B cell (primary cell): ENCODE results near the gene FAM180B. TPM values are rescaled to one million over a fixed set of nuclear protein-coding genes. Genes with fewer than 3 reads are reported as not detected.

Experiments used
- ATAC-seq: fragments of 200-7000 bp; cut with Tn5 transposase; one replicate; pipeline ENCODE4 v1.10.0; 2021; ENCODE audit warnings: low read depth, mild to moderate bottlenecking, moderate number of reproducible peaks, moderate library complexity
- CTCF ChIA-PET: fragments of 350-600 bp; sonication (Branson Sonifier 250); formaldehyde crosslinking; loops from one replicate; lab custom pipeline; 2021; ENCODE audit warnings: antibody characterized with exemption, inconsistent platforms; lab: Charles Lee
- POLR2A ChIA-PET: fragments of 350-600 bp; sonication (Branson Sonifier 250); formaldehyde crosslinking; loops from one replicate; lab custom pipeline; 2021; ENCODE audit warnings: antibody characterized with exemption; lab: Charles Lee
- DNase-seq: peaks from one replicate; pipeline ENCODE4 v3.0.0; 2013
- H2AFZ ChIP-seq: 2 replicates; pipeline ENCODE4 v1.6.1; 2012; ENCODE audit warnings: mild to moderate bottlenecking, low read depth, low read length; ENCODE audit not compliant: insufficient read depth, poor library complexity, severe bottlenecking
- H3K27ac ChIP-seq, 2 donors: 1 replicate in 1 of 2; 2 replicates in 1 of 2; pipeline ENCODE4 v1.5.1; 2012 to 2013; ENCODE audit warnings: low read length in 2 of 2, mild to moderate bottlenecking in 2 of 2, moderate library complexity in 1 of 2
- H3K27me3 ChIP-seq, 4 experiments: fragments of 200-600 bp in 1 of 4; sonication (generic) in 1 of 4; replicated peaks in 1 of 4; 1 replicate in 2 of 4; 2 replicates in 2 of 4; pipeline versions ENCODE4 v1.6.1 to v1.7.0; 2013 to 2016; ENCODE audit warnings: low read length in 3 of 4, mild to moderate bottlenecking in 2 of 4, mixed read lengths in 1 of 4, moderate library complexity in 1 of 4; ENCODE audit not compliant: insufficient read depth in 4 of 4, control insufficient read depth in 3 of 4; ENCODE audit errors: control extremely low read depth in 1 of 4
- H3K36me3 ChIP-seq, 2 experiments: replicated peaks in 1 of 2; 1 replicate in 1 of 2; 2 replicates in 1 of 2; pipeline versions ENCODE4 v1.6.1 to v1.7.1; 2013; ENCODE audit warnings: low read length in 1 of 2; ENCODE audit not compliant: insufficient read depth in 2 of 2, control insufficient read depth in 1 of 2; ENCODE audit errors: control extremely low read depth in 1 of 2, extremely low read depth in 1 of 2
- H3K4me1 ChIP-seq, 2 donors: fragments of 200-600 bp in 1 of 2; sonication (generic) in 1 of 2; 1 replicate in 1 of 2; 2 replicates in 1 of 2; pipeline versions ENCODE4 v1.5.1 to v1.6.1; 2013 to 2017; ENCODE audit warnings: low read length in 2 of 2; ENCODE audit not compliant: control insufficient read depth in 2 of 2, insufficient read depth in 2 of 2
- H3K4me2 ChIP-seq: replicated peaks from 2 replicates; pipeline ENCODE3; 2012; ENCODE audit warnings: mild to moderate bottlenecking, low read depth, low read length; ENCODE audit not compliant: poor library complexity, severe bottlenecking
- H3K4me3 ChIP-seq, 5 experiments: fragments of 200-600 bp in 1 of 5; sonication (generic) in 1 of 5; 1 replicate in 3 of 5; 2 replicates in 2 of 5; pipeline versions ENCODE4 v1.5.1 to v1.7.0; 2011 to 2016; ENCODE audit warnings: low read length in 4 of 5, mild to moderate bottlenecking in 4 of 5, low read depth in 2 of 5, control low read depth in 1 of 5, moderate library complexity in 1 of 5; ENCODE audit not compliant: insufficient read depth in 1 of 5; ENCODE audit errors: control extremely low read depth in 1 of 5, extremely low read depth in 1 of 5
- H3K79me2 ChIP-seq: fragments of 200-600 bp; sonication (generic); one replicate; pipeline ENCODE4 v1.6.0; 2016; ENCODE audit warnings: low read length; ENCODE audit not compliant: control insufficient read depth, insufficient read depth
- H3K9ac ChIP-seq: fragments of 200-600 bp; sonication (generic); 2 replicates; pipeline ENCODE4 v1.6.1; 2017; ENCODE audit warnings: mild to moderate bottlenecking, low read length, moderate library complexity
- H3K9me3 ChIP-seq, 3 donors: one replicate each; pipeline versions ENCODE4 v1.6.1 to v1.7.1; 2013; ENCODE audit warnings: low read length in 2 of 3; ENCODE audit not compliant: control insufficient read depth in 2 of 3, insufficient read depth in 1 of 3; ENCODE audit errors: control extremely low read depth in 1 of 3
- H4K20me1 ChIP-seq: 2 replicates; pipeline ENCODE4 v1.6.0; 2012; ENCODE audit warnings: mild to moderate bottlenecking, low read length; ENCODE audit not compliant: insufficient read depth, control insufficient read depth, poor library complexity, severe bottlenecking
- H3K27ac Mint-ChIP-seq: one replicate; pipeline ENCODE4 v1.8.0; 2021; ENCODE audit warnings: mixed read lengths
- H3K27me3 Mint-ChIP-seq: one replicate; pipeline ENCODE4 v1.8.0; 2021; ENCODE audit warnings: mixed read lengths
- H3K4me1 Mint-ChIP-seq: one replicate; pipeline ENCODE4 v1.8.0; 2021; ENCODE audit warnings: mixed read lengths
- H3K4me3 Mint-ChIP-seq: one replicate; pipeline ENCODE4 v1.8.0; 2021; ENCODE audit warnings: mixed read lengths
- H3K9me3 Mint-ChIP-seq: one replicate; pipeline ENCODE4 v1.8.0; 2022; ENCODE audit warnings: mixed read lengths; ENCODE audit not compliant: insufficient read depth
- EZH2 ChIP-seq: IDR thresholded peaks from 2 replicates; pipeline ENCODE4 v1.6.1; 2012; ENCODE audit warnings: borderline replicate concordance, low read depth, mild to moderate bottlenecking, moderate library complexity, low read length; ENCODE audit not compliant: insufficient read depth, poor library complexity, severe bottlenecking
- WGBS: methylation state at CpG from one replicate; pipeline ENCODE4 v1.1.5; 2013; ENCODE audit warnings: missing lambda C conversion rate; ENCODE audit not compliant: insufficient coverage; 5-methylcytosine and 5-hydroxymethylcytosine counted together
- intact Hi-C: fragments of 100-400 bp; cut with micrococcal nuclease; formaldehyde crosslinking; loops from one replicate; pipeline ENCODE4 v1.10.0; 2022
- polyA minus RNA-seq: library from RNA; depleted of rRNA, polyadenylated mRNA; stranded (reverse); fragments of >200 nt; gene quantifications from 2 replicates; pipeline ENCODE4 v1.2.3, GENCODE V29; 2012
- polyA plus RNA-seq: library from polyadenylated mRNA; depleted of rRNA; stranded (reverse); fragments of >200 nt; gene quantifications from 2 replicates; pipeline ENCODE4 v1.2.3, GENCODE V29; 2012
- total RNA-seq, 2 donors: library from RNA; stranded (reverse); fragments of 120-200 nt in 1 of 2; gene quantifications; 1 replicate in 1 of 2; 2 replicates in 1 of 2; pipeline versions ENCODE4 v1.2.3 to v1.2.4, GENCODE V29; 2013 to 2022
- TF ChIP-seq, protein P1 (sequence below): fragments of 200-600 bp; IDR thresholded peaks from one replicate; pipeline ENCODE4 v1.8.0; 2022; ENCODE audit warnings: antibody characterized with exemption, mild to moderate bottlenecking

The FAM180B gene, protein sequence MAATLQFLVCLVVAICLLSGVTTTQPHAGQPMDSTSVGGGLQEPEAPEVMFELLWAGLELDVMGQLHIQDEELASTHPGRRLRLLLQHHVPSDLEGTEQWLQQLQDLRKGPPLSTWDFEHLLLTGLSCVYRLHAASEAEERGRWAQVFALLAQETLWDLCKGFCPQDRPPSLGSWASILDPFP
- 0.20 TPM in 1 of 2 replicates, not detected in the other for total RNA-seq
- 0.09 TPM for total RNA-seq (2013)
- polyA plus RNA-seq: 0.06 TPM in 1 of 2 replicates, not detected in the other
- polyA minus RNA-seq: not detected in 2 replicates

DNA sequence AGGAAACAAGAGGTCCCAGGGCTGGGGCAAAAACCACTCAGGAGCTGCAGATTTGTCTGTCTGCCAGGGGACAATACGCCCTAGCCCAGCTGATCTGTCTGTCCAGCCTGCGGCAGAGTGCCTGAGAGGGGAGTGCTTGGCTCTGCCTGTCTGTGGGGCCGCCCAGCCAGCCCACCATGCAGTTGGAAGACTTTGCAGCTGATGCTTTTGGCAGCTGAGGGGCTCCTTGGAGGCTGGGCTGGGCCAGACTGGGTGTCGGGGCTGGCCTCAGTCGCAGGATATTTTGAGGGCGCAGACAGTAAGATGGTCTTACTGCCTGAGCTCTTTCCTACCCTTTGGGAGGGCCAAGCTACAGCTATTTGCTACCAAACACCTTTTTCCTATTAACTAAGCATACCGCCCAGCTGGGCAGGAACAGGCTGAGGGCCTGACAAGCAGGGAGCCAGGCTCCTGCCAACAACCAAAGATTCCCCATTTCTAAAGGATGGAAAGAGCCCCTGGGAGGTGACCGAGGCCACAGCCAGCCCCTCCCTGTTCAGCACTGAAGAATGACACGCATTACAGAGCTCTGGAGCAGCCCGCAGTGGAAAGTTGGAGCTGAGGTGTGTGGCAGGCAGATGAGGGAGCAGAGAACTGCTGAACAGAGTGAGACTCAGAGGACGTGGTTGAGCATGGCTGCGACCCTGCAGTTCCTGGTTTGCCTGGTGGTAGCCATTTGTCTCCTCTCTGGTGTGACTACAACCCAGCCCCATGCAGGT is at the start of gene FAM180B:
TSS of gene FAM180B (plus strand) at position 581 of the 758 bp plus-strand sequence. CDS start at position 672, 91 bp downstream.
- TF ChIP-seq EZH2: no peak
- TF ChIP-seq, protein P1, sequence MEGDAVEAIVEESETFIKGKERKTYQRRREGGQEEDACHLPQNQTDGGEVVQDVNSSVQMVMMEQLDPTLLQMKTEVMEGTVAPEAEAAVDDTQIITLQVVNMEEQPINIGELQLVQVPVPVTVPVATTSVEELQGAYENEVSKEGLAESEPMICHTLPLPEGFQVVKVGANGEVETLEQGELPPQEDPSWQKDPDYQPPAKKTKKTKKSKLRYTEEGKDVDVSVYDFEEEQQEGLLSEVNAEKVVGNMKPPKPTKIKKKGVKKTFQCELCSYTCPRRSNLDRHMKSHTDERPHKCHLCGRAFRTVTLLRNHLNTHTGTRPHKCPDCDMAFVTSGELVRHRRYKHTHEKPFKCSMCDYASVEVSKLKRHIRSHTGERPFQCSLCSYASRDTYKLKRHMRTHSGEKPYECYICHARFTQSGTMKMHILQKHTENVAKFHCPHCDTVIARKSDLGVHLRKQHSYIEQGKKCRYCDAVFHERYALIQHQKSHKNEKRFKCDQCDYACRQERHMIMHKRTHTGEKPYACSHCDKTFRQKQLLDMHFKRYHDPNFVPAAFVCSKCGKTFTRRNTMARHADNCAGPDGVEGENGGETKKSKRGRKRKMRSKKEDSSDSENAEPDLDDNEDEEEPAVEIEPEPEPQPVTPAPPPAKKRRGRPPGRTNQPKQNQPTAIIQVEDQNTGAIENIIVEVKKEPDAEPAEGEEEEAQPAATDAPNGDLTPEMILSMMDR: no peak
- Histone ChIP-seq H2AFZ (no peak within 1 kb of the TSS), H3K36me3 (peaks cover 0 to 41% of the 10 kb centered on the region in 2 experiments), H3K27ac (no peak within 1 kb of the TSS), H4K20me1 (no peaks in the 10 kb centered on the region), H3K9me3 (no peaks in the 10 kb centered on the region), H3K9ac (no peak within 1 kb of the TSS), H3K79me2 (no peaks in the 10 kb centered on the region), H3K4me1 (no peaks in the 10 kb centered on the region), H3K4me3 (no peak within 1 kb of the TSS), H3K4me2 (no peak within 1 kb of the TSS), H3K27me3 (no peaks in the 10 kb centered on the region)
- 86% methylated on average over 12 of the region's 12 CpGs for WGBS
- no peaks in the 10 kb centered on the region for H3K27me3 Mint-ChIP-seq
- intact Hi-C loops: no loop called here
- CTCF ChIA-PET: no interaction called here
- no peak within 1 kb of the TSS for H3K4me3 Mint-ChIP-seq
- no peak within 1 kb of the TSS for H3K27ac Mint-ChIP-seq
- H3K4me1 Mint-ChIP-seq: no peaks in the 10 kb centered on the region
- DNase-seq: no peak
- H3K9me3 Mint-ChIP-seq: no peaks in the 10 kb centered on the region
- ATAC-seq: no peak
- POLR2A ChIA-PET: interaction anchor here (0.7 kb wide), 1 partner anchor 10 kb away, joined by 3 read pairs; no protein-coding TSS in a partner anchor

DNA sequence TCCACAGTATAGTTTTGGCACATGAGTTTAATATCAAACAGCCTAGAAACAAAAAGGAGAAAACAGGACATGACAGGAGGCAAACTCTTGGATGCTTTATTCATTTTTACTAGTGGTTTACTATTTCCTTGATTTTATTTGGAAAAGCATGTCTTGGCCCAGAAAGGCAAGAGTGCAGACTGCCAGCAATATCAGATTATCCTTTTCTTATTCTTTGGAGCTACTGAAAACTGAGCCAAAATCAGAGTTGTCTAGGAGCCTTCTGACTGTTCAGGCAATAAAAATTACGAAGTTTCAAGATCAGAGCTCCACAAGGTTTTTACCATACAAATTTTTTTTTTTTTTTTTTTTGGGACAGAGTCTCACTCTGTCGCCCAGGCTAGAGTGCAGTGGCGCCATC is 49.6 kb upstream of the FAM180B start:
- H3K4me3 ChIP-seq: no peak overlapping the region
- no peak overlapping the region for H3K27ac ChIP-seq
- TF ChIP-seq EZH2: no peak
- TF ChIP-seq, protein P1: no peak
- CTCF ChIA-PET: no interaction called here
- POLR2A ChIA-PET: interaction anchor here (0.5 to 0.6 kb wide), 2 partner anchors 31 to 222 kb away, joined by 3 read pairs; no protein-coding TSS in a partner anchor
- H2AFZ ChIP-seq: no peak overlapping the region
- no peaks in the 10 kb centered on the region for H3K27me3 ChIP-seq
- no peaks in the 10 kb centered on the region for H3K27me3 Mint-ChIP-seq
- ATAC-seq (no peak), DNase-seq (no peak)
- no peak overlapping the region for H3K4me3 Mint-ChIP-seq
- H3K9ac ChIP-seq: no peak overlapping the region
- peaks cover 0 to 9% of the 10 kb centered on the region in 2 experiments for H3K36me3 ChIP-seq
- H4K20me1 ChIP-seq: peaks cover 90% of the 10 kb centered on the region
- no peak overlapping the region for H3K4me2 ChIP-seq
- H3K9me3 ChIP-seq: no peaks in the 10 kb centered on the region
- H3K79me2 ChIP-seq: peaks cover 100% of the 10 kb centered on the region
- peaks cover 32 to 34% of the 10 kb centered on the region in 2 donors for H3K4me1 ChIP-seq
- H3K9me3 Mint-ChIP-seq: no peaks in the 10 kb centered on the region
- WGBS: no CpG with 5 or more reads among the region's 3 CpGs
- intact Hi-C loops: no loop called here
- peaks cover 56% of the 10 kb centered on the region for H3K4me1 Mint-ChIP-seq
- no peak overlapping the region for H3K27ac Mint-ChIP-seq
